Measurements from ENCODE around the gene CAPN7.
A peak's percentile ranks its signal among the peaks of the same experiment; 100 is the strongest.

Gene CAPN7

DNA sequence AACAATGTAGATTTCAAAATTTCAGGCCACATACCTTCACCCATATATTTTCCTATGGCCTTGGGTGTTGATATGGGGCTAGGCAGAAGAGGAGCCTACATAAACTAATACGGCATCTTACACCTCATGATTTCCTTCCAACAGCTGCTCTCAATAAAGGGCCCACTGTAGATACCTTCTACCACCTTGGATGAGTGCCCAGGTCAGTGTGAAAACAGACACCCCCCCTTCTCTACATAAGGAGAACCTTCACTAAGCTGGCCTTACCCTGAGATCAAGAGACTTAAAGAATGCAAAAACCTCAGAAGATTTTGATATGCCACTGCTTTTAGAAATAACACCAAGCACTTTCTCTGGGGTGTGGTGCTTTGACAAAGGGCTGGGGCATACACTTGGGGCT, 83.6 kb downstream of the CAPN7 start:
- CTCF ChIA-PET, result interaction anchor here (1.0 to 18.2 kb wide), 4 partner anchors 23 to 117 kb away, joined by 3 to 203 read pairs (median 12); partner anchors contain the start of gene SH3BP5
- POLR2A ChIA-PET, result no interaction called here
- TF ChIP-seq, protein P1, sequence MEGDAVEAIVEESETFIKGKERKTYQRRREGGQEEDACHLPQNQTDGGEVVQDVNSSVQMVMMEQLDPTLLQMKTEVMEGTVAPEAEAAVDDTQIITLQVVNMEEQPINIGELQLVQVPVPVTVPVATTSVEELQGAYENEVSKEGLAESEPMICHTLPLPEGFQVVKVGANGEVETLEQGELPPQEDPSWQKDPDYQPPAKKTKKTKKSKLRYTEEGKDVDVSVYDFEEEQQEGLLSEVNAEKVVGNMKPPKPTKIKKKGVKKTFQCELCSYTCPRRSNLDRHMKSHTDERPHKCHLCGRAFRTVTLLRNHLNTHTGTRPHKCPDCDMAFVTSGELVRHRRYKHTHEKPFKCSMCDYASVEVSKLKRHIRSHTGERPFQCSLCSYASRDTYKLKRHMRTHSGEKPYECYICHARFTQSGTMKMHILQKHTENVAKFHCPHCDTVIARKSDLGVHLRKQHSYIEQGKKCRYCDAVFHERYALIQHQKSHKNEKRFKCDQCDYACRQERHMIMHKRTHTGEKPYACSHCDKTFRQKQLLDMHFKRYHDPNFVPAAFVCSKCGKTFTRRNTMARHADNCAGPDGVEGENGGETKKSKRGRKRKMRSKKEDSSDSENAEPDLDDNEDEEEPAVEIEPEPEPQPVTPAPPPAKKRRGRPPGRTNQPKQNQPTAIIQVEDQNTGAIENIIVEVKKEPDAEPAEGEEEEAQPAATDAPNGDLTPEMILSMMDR (IDR thresholded peaks at IDR 0.05; ENCODE audit: control extremely low read depth, extremely low read depth, low read depth, missing control alignments), result no peak
- DNase-seq (ENCODE audit: extremely low spot score), result no peak

- CTCF ChIA-PET, result interaction anchor here (0.9 to 18.2 kb wide), 8 partner anchors 10 to 114 kb away, joined by 3 to 203 read pairs (median 6); partner anchors contain the start of gene SH3BP5
- TF ChIP-seq, protein P1 (IDR thresholded peaks at IDR 0.05; ENCODE audit: control extremely low read depth, extremely low read depth, low read depth, missing control alignments), result no peak
- POLR2A ChIA-PET, result no interaction called here
Observed at GRCh38 chr3:15290736-15291135, 84.7 kb downstream of the CAPN7 start.

GRCh38 chr3:15291589-15292541, 85.8 kb downstream of the CAPN7 start:
- peak; percentile 69 for DNase-seq (ENCODE audit: extremely low spot score)
- POLR2A ChIA-PET, result no interaction called here
- CTCF ChIA-PET, result interaction anchor here (0.7 to 18.2 kb wide), 9 partner anchors 13 to 184 kb away, joined by 3 to 203 read pairs (median 4); partner anchors contain the start of gene SH3BP5
- TF ChIP-seq, protein P1 (IDR thresholded peaks at IDR 0.05; ENCODE audit: control extremely low read depth, extremely low read depth, low read depth, missing control alignments), result no peak

More at GRCh38 chr3:15290736-15291135, 84.7 kb downstream of the CAPN7 start:
- no peak for DNase-seq (ENCODE audit: extremely low spot score)

GRCh38 chr3:15292765-15293522, 86.9 kb downstream of the CAPN7 start:
- ChIA-PET POLR2A (no interaction called here), CTCF (interaction anchor here (1.4 to 18.2 kb wide), 5 partner anchors 12 to 185 kb away, joined by 3 to 203 read pairs (median 9); partner anchors contain the start of gene SH3BP5)
- TF ChIP-seq, protein P1 (IDR thresholded peaks at IDR 0.05; ENCODE audit: control extremely low read depth, extremely low read depth, low read depth, missing control alignments), result no peak
- no peak for DNase-seq (ENCODE audit: extremely low spot score)

DNA sequence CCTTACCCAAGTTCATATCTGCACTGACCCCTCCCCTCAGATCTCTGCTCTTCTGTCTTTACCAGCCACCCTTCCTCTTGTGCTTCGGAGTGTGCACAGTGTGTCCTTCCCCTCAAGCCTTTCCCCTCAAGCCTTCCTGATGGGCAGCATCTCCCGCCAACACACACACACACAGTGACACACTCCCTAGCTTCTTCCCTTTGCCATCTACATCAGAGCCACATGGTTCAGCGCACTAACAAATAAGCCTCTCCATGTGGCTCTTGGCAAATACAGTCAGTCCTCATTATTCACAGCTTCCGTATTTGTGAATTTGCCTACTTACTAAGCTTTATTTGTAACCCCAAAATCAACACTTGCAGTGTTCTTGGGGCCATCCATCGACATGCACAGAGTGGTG, 88.9 kb downstream of the CAPN7 start:
- POLR2A ChIA-PET, result no interaction called here
- CTCF ChIA-PET, result interaction anchor here (0.7 to 2.3 kb wide), 9 partner anchors 8 to 104 kb away, joined by 3 to 12 read pairs (median 3); partner anchors contain the start of gene SH3BP5
- no peak for DNase-seq (ENCODE audit: extremely low spot score)
- TF ChIP-seq, protein P1 (IDR thresholded peaks at IDR 0.05; ENCODE audit: control extremely low read depth, extremely low read depth, low read depth, missing control alignments), result no peak

GRCh38 chr3:15295506-15295905, 89.5 kb downstream of the CAPN7 start:
- POLR2A ChIA-PET, result no interaction called here
- DNase-seq (ENCODE audit: extremely low spot score), result no peak
- CTCF ChIA-PET, result interaction anchor here (0.7 to 2.3 kb wide), 10 partner anchors 8 to 103 kb away, joined by 3 to 12 read pairs (median 4); partner anchors contain the start of gene SH3BP5
- TF ChIP-seq, protein P1 (IDR thresholded peaks at IDR 0.05; ENCODE audit: control extremely low read depth, extremely low read depth, low read depth, missing control alignments), result no peak

Data from GM10248 (cell line).